Measurements from ENCODE around the gene CACNB4.

GRCh38 chr2:152134488-152135280 is 35.8 kb upstream of the CACNB4 start:
- TF ChIP-seq TAF1 (IDR thresholded peaks at IDR 0.05; ENCODE audit: borderline replicate concordance, insufficient read depth, low read length) (no peak), SIN3A (IDR thresholded peaks at IDR 0.05; ENCODE audit: borderline replicate concordance, insufficient read depth, low read length) (no peak), FOXP2 (optimal IDR thresholded peaks at IDR 0.05; ENCODE audit: borderline replicate concordance, extremely low read depth, extremely low read length, insufficient read depth) (no peak), POLR2AphosphoS5 (IDR thresholded peaks at IDR 0.05; ENCODE audit: low read depth, low read length) (no peak), REST (IDR thresholded peaks at IDR 0.05; ENCODE audit: insufficient read depth in 1 of 2, low read depth in 2 of 2, low read length in 2 of 2) (no peak)

Data from PFSK-1 (cell line).